SH-SY5Y (cell line): ENCODE measurements around the gene HEXD.

ENCODE experiments used
- GATA2 ChIP-seq: IDR thresholded peaks from 2 replicates; pipeline ENCODE4 v1.6.1; 2011; ENCODE audit warnings: mild to moderate bottlenecking, low read depth, low read length
- GATA3 ChIP-seq: IDR thresholded peaks from 2 replicates; pipeline ENCODE4 v1.6.1; 2011; ENCODE audit warnings: low read depth, mild to moderate bottlenecking, low read length, moderate library complexity

- TF ChIP-seq GATA3 (no peak), GATA2 (no peak)
Observed at GRCh38 chr17:82394278-82394677, 23.9 kb upstream of the HEXD start.
